Measurements from ENCODE around the gene POLR3E. TPM values are rescaled to one million over a fixed set of nuclear protein-coding genes. Genes with fewer than 3 reads are reported as not detected.

Gene POLR3E
- total RNA-seq, 1 donor from 2014 or later: 43.3 TPM

DNA sequence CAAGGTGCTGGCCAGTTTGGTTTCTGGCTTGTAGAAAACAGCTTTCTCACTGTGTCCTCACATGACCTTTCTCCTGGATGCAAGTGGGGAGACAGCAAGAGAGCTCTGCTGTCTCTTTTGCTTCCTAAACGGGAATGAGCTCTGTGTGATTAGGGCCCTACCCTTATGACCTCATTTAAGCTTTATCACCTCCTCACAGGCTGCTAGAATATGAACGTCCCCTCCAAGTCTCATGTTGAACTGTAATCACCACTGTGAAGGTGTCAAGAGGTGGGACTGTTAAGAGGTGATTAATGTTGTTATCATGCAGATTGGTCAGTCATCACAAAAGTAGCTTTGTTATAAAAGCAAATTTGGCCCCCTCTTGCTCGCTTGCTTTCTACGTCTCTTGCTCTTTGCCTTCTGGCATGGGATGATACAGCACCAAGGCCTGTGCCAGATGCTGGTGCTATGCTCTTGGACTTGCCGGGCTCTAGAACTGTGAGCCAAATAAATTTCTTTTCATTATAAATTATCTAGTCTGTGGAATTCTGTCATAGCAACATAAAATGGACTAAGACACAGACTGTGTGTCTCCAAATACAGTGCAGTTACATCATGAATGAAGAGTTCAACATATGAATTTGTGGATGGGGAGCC is 14.8 kb upstream of the POLR3E start:
- ATAC-seq (no peak), DNase-seq (no peak)
- no peaks in the 10 kb centered on the region for H3K27me3 ChIP-seq
- TF ChIP-seq, protein P1, sequence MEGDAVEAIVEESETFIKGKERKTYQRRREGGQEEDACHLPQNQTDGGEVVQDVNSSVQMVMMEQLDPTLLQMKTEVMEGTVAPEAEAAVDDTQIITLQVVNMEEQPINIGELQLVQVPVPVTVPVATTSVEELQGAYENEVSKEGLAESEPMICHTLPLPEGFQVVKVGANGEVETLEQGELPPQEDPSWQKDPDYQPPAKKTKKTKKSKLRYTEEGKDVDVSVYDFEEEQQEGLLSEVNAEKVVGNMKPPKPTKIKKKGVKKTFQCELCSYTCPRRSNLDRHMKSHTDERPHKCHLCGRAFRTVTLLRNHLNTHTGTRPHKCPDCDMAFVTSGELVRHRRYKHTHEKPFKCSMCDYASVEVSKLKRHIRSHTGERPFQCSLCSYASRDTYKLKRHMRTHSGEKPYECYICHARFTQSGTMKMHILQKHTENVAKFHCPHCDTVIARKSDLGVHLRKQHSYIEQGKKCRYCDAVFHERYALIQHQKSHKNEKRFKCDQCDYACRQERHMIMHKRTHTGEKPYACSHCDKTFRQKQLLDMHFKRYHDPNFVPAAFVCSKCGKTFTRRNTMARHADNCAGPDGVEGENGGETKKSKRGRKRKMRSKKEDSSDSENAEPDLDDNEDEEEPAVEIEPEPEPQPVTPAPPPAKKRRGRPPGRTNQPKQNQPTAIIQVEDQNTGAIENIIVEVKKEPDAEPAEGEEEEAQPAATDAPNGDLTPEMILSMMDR (IDR thresholded peaks at IDR 0.05): no peak
- H3K36me3 ChIP-seq: peaks cover 84% of the 10 kb centered on the region
- H3K4me1 ChIP-seq: no peaks in the 10 kb centered on the region
- no peak overlapping the region for H3K4me3 ChIP-seq
- no peaks in the 10 kb centered on the region for H3K9me3 ChIP-seq
- intact Hi-C loops (cut with DNase I): no loop called here
- H3K27ac ChIP-seq: no peak overlapping the region

DNA sequence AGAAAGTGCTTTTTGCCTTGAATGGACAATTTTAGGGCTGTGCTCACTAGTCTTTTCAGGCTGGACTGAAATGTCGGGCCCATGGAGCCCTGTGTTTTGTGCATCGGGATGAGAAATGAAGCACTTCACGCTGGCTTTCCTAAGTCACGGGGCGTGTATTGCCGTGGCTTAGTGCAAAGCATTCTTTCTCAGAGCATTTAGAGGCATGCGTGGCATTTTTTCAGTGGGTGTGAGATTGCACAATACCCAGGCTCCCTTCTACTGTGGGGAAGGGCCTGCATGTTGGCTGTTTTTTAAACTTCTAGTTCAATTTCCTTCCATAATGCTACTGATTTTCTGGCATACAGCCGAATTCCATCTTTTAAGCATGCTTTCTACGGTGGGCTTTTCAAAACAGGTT is 12.6 kb upstream of the POLR3E start:
- Histone ChIP-seq H3K27me3 (no peaks in the 10 kb centered on the region), H3K9me3 (no peaks in the 10 kb centered on the region), H3K27ac (no peak overlapping the region), H3K4me3 (no peak overlapping the region), H3K36me3 (peaks cover 63% of the 10 kb centered on the region), H3K4me1 (no peaks in the 10 kb centered on the region)
- ATAC-seq (peak; percentile 48), DNase-seq (no peak)
- intact Hi-C loops (cut with DNase I): no loop called here
- TF ChIP-seq, protein P1 (IDR thresholded peaks at IDR 0.05): no peak

DNA sequence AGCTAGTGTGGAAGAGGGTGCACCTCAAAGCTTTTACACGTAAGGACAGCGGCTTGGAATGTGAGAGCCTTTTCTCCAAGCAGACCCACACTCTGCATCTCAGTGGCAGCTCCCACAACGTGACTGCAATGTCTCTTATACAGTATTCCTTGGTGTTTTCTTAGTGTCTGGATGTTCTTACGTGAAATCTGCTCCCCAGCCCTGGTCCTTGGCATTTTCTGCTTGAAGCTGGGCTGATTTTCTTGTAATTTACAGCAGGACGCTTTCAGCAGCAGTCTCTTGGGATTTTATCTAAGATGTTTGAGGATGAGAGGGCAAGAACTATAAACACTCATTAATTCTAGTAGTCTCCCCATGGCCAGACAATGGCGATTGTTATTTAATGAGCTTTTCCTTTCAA is 12.1 kb upstream of the POLR3E start:
- no peak for DNase-seq
- H3K9me3 ChIP-seq: no peaks in the 10 kb centered on the region
- intact Hi-C loops (cut with DNase I): no loop called here
- H3K36me3 ChIP-seq: peaks cover 58% of the 10 kb centered on the region
- no peaks in the 10 kb centered on the region for H3K4me1 ChIP-seq
- peak overlapping the region; percentile 14 for H3K27ac ChIP-seq
- TF ChIP-seq, protein P1 (IDR thresholded peaks at IDR 0.05): no peak
- no peak for ATAC-seq
- no peak overlapping the region for H3K4me3 ChIP-seq
- no peaks in the 10 kb centered on the region for H3K27me3 ChIP-seq

DNA sequence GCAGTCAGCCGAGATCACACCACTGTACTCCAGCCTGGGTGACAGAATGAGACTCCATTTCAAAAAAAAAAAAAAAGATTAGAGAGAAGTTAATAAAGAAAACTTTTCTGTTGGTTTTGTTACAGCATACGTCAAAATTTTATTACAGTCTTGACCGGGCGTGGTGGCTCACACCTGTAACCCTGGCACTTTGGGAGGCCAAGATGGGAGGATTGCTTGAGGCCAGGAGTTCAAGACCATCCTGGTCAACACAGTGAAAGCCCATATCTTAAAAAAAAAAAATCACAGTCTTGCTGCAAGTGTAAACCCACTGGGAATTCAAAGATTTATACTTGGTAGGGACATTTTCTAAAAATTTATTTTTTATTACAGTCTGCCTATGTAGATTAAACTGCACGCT is 6.2 kb upstream of the POLR3E start:
- Histone ChIP-seq H3K4me1 (no peaks in the 10 kb centered on the region), H3K36me3 (peaks cover 1% of the 10 kb centered on the region), H3K4me3 (no peak overlapping the region), H3K9me3 (no peaks in the 10 kb centered on the region), H3K27ac (no peak overlapping the region), H3K27me3 (no peaks in the 10 kb centered on the region)
- DNase-seq (no peak), ATAC-seq (no peak)
- intact Hi-C loops (cut with DNase I): loop anchor here (5.0 kb wide), 1 partner anchor 79 kb away; no protein-coding TSS in a partner anchor
- TF ChIP-seq, protein P1 (IDR thresholded peaks at IDR 0.05): no peak

- H3K4me1 ChIP-seq: no peaks in the 10 kb centered on the region
- no peak for DNase-seq
- no peaks in the 10 kb centered on the region for H3K27me3 ChIP-seq
- H3K9me3 ChIP-seq: no peaks in the 10 kb centered on the region
- no peak overlapping the region for H3K4me3 ChIP-seq
- H3K36me3 ChIP-seq: no peaks in the 10 kb centered on the region
- ATAC-seq: no peak
- TF ChIP-seq, protein P1 (IDR thresholded peaks at IDR 0.05): no peak
- no peak overlapping the region for H3K27ac ChIP-seq
- intact Hi-C loops (cut with DNase I): loop anchor here (5.0 kb wide), 1 partner anchor 80 kb away; no protein-coding TSS in a partner anchor
Observed at GRCh38 chr16:22291860-22292318, 5.3 kb upstream of the POLR3E start.
